GM18907 (cell line): ENCODE results near the gene AGTPBP1.

Experiments used
- ATAC-seq: cut with Tn5 transposase; IDR thresholded peaks from one replicate; pipeline ENCODE4 v1.9.1; 2021; ENCODE audit warnings: mild to moderate bottlenecking, moderate library complexity; ENCODE audit not compliant: unreplicated experiment

The AGTPBP1 gene

GRCh38 chr9:85511746-85512145 lies 230.0 kb downstream of the AGTPBP1 start:
- ATAC-seq = no peak

DNA sequence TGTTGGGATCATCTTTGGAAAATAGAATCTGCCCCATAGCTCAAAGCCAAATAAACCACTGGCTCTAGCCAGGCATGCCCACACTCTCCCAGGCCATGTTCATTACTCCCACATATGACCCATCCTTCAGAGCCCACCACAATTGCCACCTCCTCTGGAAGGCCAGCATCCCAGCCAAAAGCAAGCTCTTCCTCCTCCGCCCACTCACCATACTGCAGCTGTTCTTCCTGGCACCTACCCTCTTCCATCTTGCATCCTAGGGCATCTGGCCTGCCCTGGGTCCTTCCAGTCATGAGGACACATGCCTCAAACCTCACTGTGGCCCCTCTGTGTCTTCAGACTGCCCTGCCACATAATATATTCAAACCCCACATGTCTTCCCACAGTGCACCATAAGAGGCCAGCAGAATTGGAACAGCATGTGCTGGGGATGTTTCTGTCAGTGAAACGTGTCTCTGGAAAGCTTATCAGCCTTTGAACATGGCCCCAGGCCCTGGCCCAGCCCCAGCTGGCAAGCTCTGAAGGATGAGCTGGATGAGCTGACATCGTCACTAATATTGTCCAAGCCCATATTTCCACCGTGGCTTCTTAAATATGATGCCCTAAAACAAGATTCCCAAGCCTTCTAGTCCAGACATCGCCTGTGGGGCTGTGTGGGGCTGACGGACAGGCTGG lies 230.8 kb downstream of the AGTPBP1 start:
- ATAC-seq = no peak

GRCh38 chr9:85508616-85509015 lies 233.1 kb downstream of the AGTPBP1 start:
- no peak for ATAC-seq

- no peak for ATAC-seq
Measured at GRCh38 chr9:85505612-85506011, 236.1 kb downstream of the AGTPBP1 start.

DNA sequence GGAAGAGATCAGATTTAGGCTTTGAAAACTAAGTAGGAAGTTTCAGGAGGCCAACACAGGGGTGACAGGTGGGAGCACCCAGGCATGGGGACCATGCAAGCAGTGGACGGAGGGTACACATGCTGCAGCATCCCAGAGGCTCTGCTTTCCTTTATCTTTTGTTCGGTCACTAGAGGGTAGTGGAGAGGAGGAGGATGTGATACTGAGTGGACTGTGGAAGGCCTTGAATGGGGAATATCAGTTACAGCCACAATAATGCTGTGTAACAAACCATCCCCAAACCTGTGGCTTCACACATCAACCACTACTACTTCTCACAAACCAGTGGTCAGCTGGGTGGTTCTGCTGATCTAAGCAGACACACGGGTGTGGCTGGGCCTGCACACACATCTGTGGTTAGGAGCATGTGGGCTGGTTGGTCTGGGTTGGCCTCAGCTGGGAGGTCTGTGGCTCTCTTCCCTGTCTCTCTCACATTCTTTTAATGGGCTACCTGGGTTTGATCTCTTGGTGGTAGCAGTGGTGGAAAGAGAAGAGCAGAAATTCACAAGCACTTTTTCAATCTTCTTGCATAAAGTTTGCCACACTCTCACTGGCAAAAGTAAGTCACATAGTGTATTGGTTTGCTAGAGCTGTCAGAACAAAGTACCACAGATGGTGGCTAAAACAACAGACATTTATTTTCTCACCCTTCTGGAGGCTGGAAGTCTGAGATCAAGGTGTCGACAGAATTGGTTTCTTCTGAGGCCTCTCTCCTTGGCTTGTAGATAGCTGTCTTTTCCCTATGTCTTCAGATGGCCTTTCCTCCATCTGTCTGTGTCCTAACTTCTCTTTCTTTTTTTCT lies 238.7 kb downstream of the AGTPBP1 start:
- ATAC-seq = no peak

DNA sequence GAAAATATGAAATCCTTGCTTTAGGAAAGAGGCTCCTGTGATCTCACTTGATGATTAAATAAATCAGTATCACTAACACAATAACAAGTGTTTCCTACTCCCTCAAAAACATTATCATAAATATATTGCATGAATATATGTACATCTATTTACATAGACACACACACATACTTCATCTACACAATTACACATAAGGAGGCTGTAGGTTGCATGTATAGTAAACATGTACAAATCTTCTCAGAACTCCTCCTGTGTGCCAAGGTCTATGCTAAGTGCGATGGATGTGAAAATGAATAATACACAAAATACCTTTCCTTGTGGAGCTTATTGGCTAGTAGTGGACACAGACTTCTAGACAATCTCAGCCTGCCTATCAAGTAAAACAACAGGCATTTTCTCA lies 239.9 kb downstream of the AGTPBP1 start:
- ATAC-seq = no peak

DNA sequence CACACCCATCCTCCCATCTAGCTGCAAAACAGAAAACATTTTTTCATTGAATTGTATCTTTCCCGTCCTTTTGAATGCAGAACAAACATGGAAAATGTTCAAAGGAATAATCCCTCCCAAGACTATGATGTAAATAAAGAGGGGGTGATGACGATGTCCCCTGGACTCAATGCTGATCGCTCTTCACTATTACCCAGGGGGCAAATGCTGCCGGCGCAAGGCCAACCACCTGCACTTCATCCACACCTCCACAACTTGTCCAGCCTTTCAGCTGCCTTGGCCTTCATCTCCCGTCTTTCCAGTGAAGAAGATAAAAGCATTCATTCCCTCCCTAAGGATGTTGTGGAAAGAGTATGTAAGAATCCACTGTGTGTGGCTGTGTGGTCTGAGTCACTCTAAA lies 240.3 kb downstream of the AGTPBP1 start:
- no peak for ATAC-seq
